ENCODE results near the gene TRUB1.
"Not testable (repeated sequence)": the region's sequence is repeated elsewhere in the genome, so short reads cannot be mapped to it uniquely, and the experiment has no call there.

Gene TRUB1

GRCh38 chr10:114928818-114929217, 9.2 kb upstream of the TRUB1 start:
- no peak for DNase-seq (ENCODE audit: extremely low read depth, insufficient read length)
- Histone ChIP-seq H3K4me3 (replicated peaks; ENCODE audit: low read depth, low read length) (no peak overlapping the region), H3K27me3 (replicated peaks; ENCODE audit: control insufficient read depth, insufficient read depth, low read length) (no peaks in the 10 kb centered on the region), H3K36me3 (ENCODE audit: control insufficient read depth, insufficient read depth, low read length) (no peaks in the 10 kb centered on the region)
- no peak for TF ChIP-seq CTCF (IDR thresholded peaks at IDR 0.05; ENCODE audit: insufficient read depth, low read length, poor library complexity, severe bottlenecking)

- TF ChIP-seq CTCF (IDR thresholded peaks at IDR 0.05; ENCODE audit: insufficient read depth, low read length, poor library complexity, severe bottlenecking): no peak
- Histone ChIP-seq H3K36me3 (ENCODE audit: control insufficient read depth, insufficient read depth, low read length) (no peaks in the 10 kb centered on the region), H3K27me3 (replicated peaks; ENCODE audit: control insufficient read depth, insufficient read depth, low read length) (no peaks in the 10 kb centered on the region), H3K4me3 (replicated peaks; ENCODE audit: low read depth, low read length) (no peak overlapping the region)
- no peak for DNase-seq (ENCODE audit: extremely low read depth, insufficient read length)
Measured at GRCh38 chr10:114930320-114930719, 7.7 kb upstream of the TRUB1 start.

GRCh38 chr10:114931072-114931679, 6.8 kb upstream of the TRUB1 start:
- TF ChIP-seq CTCF (IDR thresholded peaks at IDR 0.05; ENCODE audit: insufficient read depth, low read length, poor library complexity, severe bottlenecking): no peak
- no peaks in the 10 kb centered on the region for H3K36me3 ChIP-seq (ENCODE audit: control insufficient read depth, insufficient read depth, low read length)
- DNase-seq (ENCODE audit: extremely low read depth, insufficient read length): no peak
- H3K4me3 ChIP-seq (replicated peaks; ENCODE audit: low read depth, low read length): no peak overlapping the region
- H3K27me3 ChIP-seq (replicated peaks; ENCODE audit: control insufficient read depth, insufficient read depth, low read length): no peaks in the 10 kb centered on the region

- H3K27me3 ChIP-seq (replicated peaks; ENCODE audit: control insufficient read depth, insufficient read depth, low read length): no peaks in the 10 kb centered on the region
- no peak for TF ChIP-seq CTCF (IDR thresholded peaks at IDR 0.05; ENCODE audit: insufficient read depth, low read length, poor library complexity, severe bottlenecking)
Measured at GRCh38 chr10:114932225-114932624, 5.8 kb upstream of the TRUB1 start.

GRCh38 chr10:114932945-114933344, 5.0 kb upstream of the TRUB1 start:
- Histone ChIP-seq H3K4me3 (replicated peaks; ENCODE audit: low read depth, low read length) (no peak overlapping the region), H3K36me3 (ENCODE audit: control insufficient read depth, insufficient read depth, low read length) (no peaks in the 10 kb centered on the region), H3K27me3 (replicated peaks; ENCODE audit: control insufficient read depth, insufficient read depth, low read length) (no peaks in the 10 kb centered on the region)
- no peak for DNase-seq (ENCODE audit: extremely low read depth, insufficient read length)
- no peak for TF ChIP-seq CTCF (IDR thresholded peaks at IDR 0.05; ENCODE audit: insufficient read depth, low read length, poor library complexity, severe bottlenecking)

More at GRCh38 chr10:114932225-114932624, 5.8 kb upstream of the TRUB1 start:
- no peak for DNase-seq (ENCODE audit: extremely low read depth, insufficient read length)
- Histone ChIP-seq H3K36me3 (ENCODE audit: control insufficient read depth, insufficient read depth, low read length) (no peaks in the 10 kb centered on the region), H3K4me3 (replicated peaks; ENCODE audit: low read depth, low read length) (no peak overlapping the region)

- DNase-seq (ENCODE audit: extremely low read depth, insufficient read length): no peak
- no peaks in the 10 kb centered on the region for H3K27me3 ChIP-seq (replicated peaks; ENCODE audit: control insufficient read depth, insufficient read depth, low read length)
- no peak overlapping the region for H3K4me3 ChIP-seq (replicated peaks; ENCODE audit: low read depth, low read length)
- TF ChIP-seq CTCF (IDR thresholded peaks at IDR 0.05; ENCODE audit: insufficient read depth, low read length, poor library complexity, severe bottlenecking): no peak
- no peaks in the 10 kb centered on the region for H3K36me3 ChIP-seq (ENCODE audit: control insufficient read depth, insufficient read depth, low read length)
Measured at GRCh38 chr10:114933588-114933987, 4.4 kb upstream of the TRUB1 start.

GRCh38 chr10:114933995-114934394, 4.0 kb upstream of the TRUB1 start:
- H3K27me3 ChIP-seq (replicated peaks; ENCODE audit: control insufficient read depth, insufficient read depth, low read length); H3K4me3 ChIP-seq (replicated peaks; ENCODE audit: low read depth, low read length); H3K36me3 ChIP-seq (ENCODE audit: control insufficient read depth, insufficient read depth, low read length); DNase-seq (ENCODE audit: extremely low read depth, insufficient read length): not testable (repeated sequence)
